Loucy (cell line): ENCODE measurements around the gene CA11.

Experiments
- H2AFZ ChIP-seq: fragments of 200-600 bp; sonication (generic); 2 replicates; pipeline ENCODE4 v1.6.0; 2016; ENCODE audit warnings: antibody characterized with exemption, mild to moderate bottlenecking, low read length, moderate library complexity
- H3F3A ChIP-seq: fragments of 200-600 bp; 2 replicates; pipeline ENCODE4 v1.6.0; 2016; ENCODE audit warnings: antibody characterized with exemption, low read depth, mild to moderate bottlenecking
- H3K27me3 ChIP-seq: fragments of 200-600 bp; sonication (generic); 2 replicates; pipeline ENCODE4 v1.6.1; 2014; ENCODE audit warnings: low read length, mild to moderate bottlenecking; ENCODE audit not compliant: insufficient read depth, poor library complexity, severe bottlenecking
- H3K36me3 ChIP-seq: fragments of 200-600 bp; sonication (generic); 2 replicates; pipeline ENCODE4 v1.6.1; 2016; ENCODE audit warnings: low read length; ENCODE audit not compliant: insufficient read depth
- H3K4me1 ChIP-seq: fragments of 200-600 bp; sonication (generic); 2 replicates; pipeline ENCODE4 v1.5.1; 2014; ENCODE audit warnings: low read length, mild to moderate bottlenecking; ENCODE audit not compliant: insufficient read depth, poor library complexity, severe bottlenecking
- H3K4me2 ChIP-seq: fragments of 200-600 bp; sonication (generic); 2 replicates; pipeline ENCODE4 v1.6.0; 2014; ENCODE audit warnings: antibody characterized with exemption, low read length, low read depth, mild to moderate bottlenecking; ENCODE audit not compliant: poor library complexity, severe bottlenecking
- H3K4me3 ChIP-seq: fragments of 200-600 bp; sonication (generic); 2 replicates; pipeline ENCODE4 v1.5.1; 2014; ENCODE audit warnings: low read length, mild to moderate bottlenecking, mixed read lengths; ENCODE audit not compliant: poor library complexity, severe bottlenecking
- H3K79me2 ChIP-seq: fragments of 200-600 bp; sonication (generic); 2 replicates; pipeline ENCODE4 v1.6.1; 2014; ENCODE audit warnings: low read length; ENCODE audit not compliant: insufficient read depth
- H3K9ac ChIP-seq: fragments of 200-600 bp; sonication (generic); 2 replicates; pipeline ENCODE4 v1.6.0; 2014; ENCODE audit warnings: mild to moderate bottlenecking, low read depth, low read length, moderate library complexity; ENCODE audit not compliant: poor library complexity, severe bottlenecking
- H3K9me2 ChIP-seq: fragments of 200-600 bp; sonication (generic); replicated peaks from 2 replicates; pipeline ENCODE4 v1.6.1; 2016; ENCODE audit warnings: low read depth, low read length, mixed read lengths
- H3K9me3 ChIP-seq: fragments of 200-600 bp; sonication (generic); 2 replicates; pipeline ENCODE4 v1.6.1; 2014; ENCODE audit warnings: mild to moderate bottlenecking, antibody characterized with exemption, low read length, low read depth; ENCODE audit not compliant: insufficient read depth
- H4K20me1 ChIP-seq: fragments of 200-600 bp; sonication (generic); 2 replicates; pipeline ENCODE4 v1.6.0; 2014; ENCODE audit warnings: antibody characterized with exemption, low read length, mild to moderate bottlenecking; ENCODE audit not compliant: insufficient read depth, poor library complexity, severe bottlenecking
- EZH2phosphoT487 ChIP-seq: fragments of 200-600 bp; IDR thresholded peaks from 2 replicates; pipeline ENCODE4 v1.6.1; 2018; ENCODE audit warnings: antibody characterized with exemption, mild to moderate bottlenecking, moderate library complexity, borderline replicate concordance
- TF ChIP-seq, protein P1 (sequence below): fragments of 200-600 bp; sonication (generic); conservative IDR thresholded peaks from 2 replicates; pipeline ENCODE4 v1.5.1; 2014; ENCODE audit warnings: mild to moderate bottlenecking, antibody characterized with exemption, low read length

Gene CA11

DNA sequence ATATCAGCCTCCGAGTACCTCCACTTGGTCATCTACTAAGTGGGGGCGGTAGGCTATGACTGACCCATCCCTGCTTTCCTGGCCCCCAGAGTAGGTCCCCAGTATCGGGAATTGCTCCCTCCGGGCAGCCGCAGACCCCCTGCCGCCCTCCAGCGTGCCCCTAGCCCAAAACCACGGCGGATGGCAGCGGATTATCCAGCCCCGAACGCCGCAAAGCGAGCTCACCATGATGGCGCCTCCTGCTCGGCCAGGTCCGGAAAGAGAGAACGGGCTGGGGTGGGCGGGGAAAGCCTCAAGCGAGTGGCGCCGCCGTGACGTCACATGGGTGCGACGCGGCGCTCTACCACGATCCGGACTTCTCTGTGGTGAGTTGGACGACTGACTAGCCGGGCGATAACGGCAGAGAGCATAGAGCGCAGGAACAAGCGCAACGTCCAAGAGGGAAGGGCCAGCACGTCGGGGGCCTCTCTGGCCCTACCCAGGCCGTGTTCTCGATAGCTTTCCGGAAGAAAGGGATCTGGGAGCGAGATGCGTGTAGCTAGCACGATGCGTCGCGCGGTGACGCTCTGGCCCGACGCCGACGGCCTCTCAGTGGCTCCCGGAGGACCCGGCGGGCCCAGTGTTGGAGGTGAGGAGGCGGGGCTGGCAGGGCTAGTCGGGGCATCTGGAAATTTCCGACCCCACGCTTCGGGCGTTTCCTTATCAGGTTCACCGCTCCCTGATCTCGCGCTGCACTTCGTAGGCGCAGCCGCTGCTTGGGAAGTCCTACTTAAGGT lies 26.9 kb downstream of the CA11 start, which contains the start of the genes RPL18 and SPHK2:
TSS of gene RPL18 (minus strand) at position 263 of the 776 bp plus-strand sequence. CDS start at position 228, 35 bp downstream.
TSS of gene SPHK2 (plus strand) at position 591 of the 776 bp plus-strand sequence. CDS start 1,009 bp downstream, outside the sequence.
- Histone ChIP-seq H3K36me3 (peaks cover 36% of the 10 kb centered on the region; the same call in 1 of the 2 replicates), H3K79me2 (peaks cover 62% of the 10 kb centered on the region), H3K27me3 (peaks cover 8% of the 10 kb centered on the region), H3K4me1 (peaks cover 36% of the 10 kb centered on the region), H4K20me1 (peaks cover 44% of the 10 kb centered on the region), H3K9me2 (no peaks in the 10 kb centered on the region), H3K9ac (peak within 1 kb of the TSS; percentile 100), H3K9me3 (no peaks in the 10 kb centered on the region), H3F3A (no peaks in the 10 kb centered on the region), H3K4me2 (peak within 1 kb of the TSS; percentile 98), H3K4me3 (peak within 1 kb of the TSS; percentile 100), H2AFZ (peak within 1 kb of the TSS; percentile 61)
- TF ChIP-seq, protein P1, sequence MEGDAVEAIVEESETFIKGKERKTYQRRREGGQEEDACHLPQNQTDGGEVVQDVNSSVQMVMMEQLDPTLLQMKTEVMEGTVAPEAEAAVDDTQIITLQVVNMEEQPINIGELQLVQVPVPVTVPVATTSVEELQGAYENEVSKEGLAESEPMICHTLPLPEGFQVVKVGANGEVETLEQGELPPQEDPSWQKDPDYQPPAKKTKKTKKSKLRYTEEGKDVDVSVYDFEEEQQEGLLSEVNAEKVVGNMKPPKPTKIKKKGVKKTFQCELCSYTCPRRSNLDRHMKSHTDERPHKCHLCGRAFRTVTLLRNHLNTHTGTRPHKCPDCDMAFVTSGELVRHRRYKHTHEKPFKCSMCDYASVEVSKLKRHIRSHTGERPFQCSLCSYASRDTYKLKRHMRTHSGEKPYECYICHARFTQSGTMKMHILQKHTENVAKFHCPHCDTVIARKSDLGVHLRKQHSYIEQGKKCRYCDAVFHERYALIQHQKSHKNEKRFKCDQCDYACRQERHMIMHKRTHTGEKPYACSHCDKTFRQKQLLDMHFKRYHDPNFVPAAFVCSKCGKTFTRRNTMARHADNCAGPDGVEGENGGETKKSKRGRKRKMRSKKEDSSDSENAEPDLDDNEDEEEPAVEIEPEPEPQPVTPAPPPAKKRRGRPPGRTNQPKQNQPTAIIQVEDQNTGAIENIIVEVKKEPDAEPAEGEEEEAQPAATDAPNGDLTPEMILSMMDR: no peak
- no peak for TF ChIP-seq EZH2phosphoT487

DNA sequence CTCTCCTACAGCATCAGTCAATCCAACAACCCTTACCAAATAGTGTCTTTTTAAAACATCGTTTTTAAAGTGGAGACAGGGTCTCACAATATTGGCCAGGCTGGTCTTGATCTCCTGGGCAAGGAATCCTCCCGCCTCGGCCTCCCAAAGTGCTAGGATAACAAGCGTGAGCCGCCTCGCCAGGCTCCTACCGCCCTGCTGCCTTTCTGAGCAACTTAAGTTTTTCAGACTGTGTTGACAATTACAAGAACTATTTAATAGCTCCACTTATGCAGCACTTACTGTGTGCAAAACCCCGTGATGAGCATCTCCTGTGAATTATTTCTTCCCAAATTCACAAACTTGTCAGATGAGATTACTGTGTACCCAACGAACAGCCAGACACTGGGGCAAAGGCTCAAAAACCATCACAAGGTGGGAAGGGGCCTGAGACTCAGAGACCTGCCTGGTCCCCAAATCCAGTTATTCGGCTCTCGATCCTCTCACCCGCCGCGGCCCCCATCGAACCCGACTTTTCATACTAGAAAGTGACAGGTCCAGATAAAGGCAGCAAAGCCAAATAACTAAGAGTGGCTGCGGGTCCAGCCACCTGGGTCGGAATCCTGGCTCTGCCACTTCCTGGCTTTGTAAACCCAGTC lies 27.6 kb downstream of the CA11 start:
- no peak for TF ChIP-seq EZH2phosphoT487
- Histone ChIP-seq H3F3A (no peaks in the 10 kb centered on the region), H2AFZ (0 out of 2 replicates have a peak overlapping the region, but pooled peaks have one; percentile 32), H3K9ac (peak overlapping the region; percentile 100), H3K9me3 (no peaks in the 10 kb centered on the region), H3K9me2 (no peaks in the 10 kb centered on the region), H3K27me3 (peaks cover 8% of the 10 kb centered on the region), H3K79me2 (peaks cover 62% of the 10 kb centered on the region), H4K20me1 (peaks cover 44% of the 10 kb centered on the region), H3K4me3 (peak overlapping the region; percentile 100), H3K4me2 (peak overlapping the region; percentile 98), H3K4me1 (peaks cover 31% of the 10 kb centered on the region), H3K36me3 (peaks cover 36% of the 10 kb centered on the region; the same call in 1 of the 2 replicates)

DNA sequence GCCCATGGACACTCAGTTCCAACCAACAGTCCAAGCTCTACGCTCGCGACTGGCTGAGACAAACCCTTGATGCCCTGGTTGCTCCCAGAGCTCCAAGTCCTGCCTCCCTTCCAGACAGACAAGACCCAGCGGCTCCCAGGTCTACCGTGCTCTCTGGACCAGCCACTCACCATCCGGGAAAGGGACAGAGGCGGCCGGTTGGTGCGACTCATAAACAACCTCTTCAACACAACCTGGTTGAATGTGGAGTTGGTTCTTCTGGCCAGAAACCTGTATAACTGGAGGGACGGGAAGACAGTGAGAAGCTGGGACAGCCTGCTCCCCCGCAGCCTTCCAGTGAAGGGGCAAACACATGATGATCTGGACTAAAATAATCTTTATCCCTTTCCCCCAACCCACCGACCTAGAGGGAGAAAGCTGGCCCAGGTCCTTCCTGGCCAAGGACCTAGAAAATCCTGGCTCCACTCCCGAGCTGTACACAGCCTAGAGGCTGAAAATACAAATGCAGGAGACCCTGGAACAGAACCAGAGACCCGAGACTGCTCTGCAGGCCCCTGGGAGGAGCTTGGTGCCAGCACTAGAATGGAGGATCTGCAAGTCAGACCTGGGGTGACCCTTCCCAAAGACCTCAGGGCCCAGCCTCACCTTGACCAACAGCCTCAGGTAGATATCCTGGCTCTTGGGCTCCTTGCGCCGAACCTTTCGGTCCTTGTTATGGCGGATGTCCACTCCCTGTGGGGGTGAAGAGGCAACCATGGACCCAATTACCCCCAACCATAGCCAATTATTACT lies 28.6 kb downstream of the CA11 start:
- Histone ChIP-seq H3K79me2 (peaks cover 62% of the 10 kb centered on the region), H3K9me2 (no peaks in the 10 kb centered on the region), H3K27me3 (peaks cover 8% of the 10 kb centered on the region), H3K36me3 (peaks cover 36% of the 10 kb centered on the region; the same call in 1 of the 2 replicates), H3F3A (no peaks in the 10 kb centered on the region), H3K9ac (peak overlapping the region; percentile 100), H3K4me1 (peaks cover 27% of the 10 kb centered on the region), H3K9me3 (no peaks in the 10 kb centered on the region), H3K4me3 (peak overlapping the region; percentile 100), H3K4me2 (peak overlapping the region; percentile 98), H4K20me1 (peaks cover 44% of the 10 kb centered on the region), H2AFZ (no peak overlapping the region)
- TF ChIP-seq, protein P1: no peak
- TF ChIP-seq EZH2phosphoT487: no peak
